GM19395 (cell line): Measurements from ENCODE around the gene MYCN.
"Not testable (repeated sequence)": the region's sequence is repeated elsewhere in the genome, so short reads cannot be mapped to it uniquely, and the experiment has no call there.

Experiments used
- ATAC-seq: cut with Tn5 transposase; IDR thresholded peaks from one replicate; pipeline ENCODE4 v1.9.1; 2021; ENCODE audit warnings: mild to moderate bottlenecking, moderate library complexity; ENCODE audit not compliant: unreplicated experiment

MYCN gene

GRCh38 chr2:15942711-15943345 lies 2.5 kb downstream of the MYCN start:
- ATAC-seq: no peak

DNA sequence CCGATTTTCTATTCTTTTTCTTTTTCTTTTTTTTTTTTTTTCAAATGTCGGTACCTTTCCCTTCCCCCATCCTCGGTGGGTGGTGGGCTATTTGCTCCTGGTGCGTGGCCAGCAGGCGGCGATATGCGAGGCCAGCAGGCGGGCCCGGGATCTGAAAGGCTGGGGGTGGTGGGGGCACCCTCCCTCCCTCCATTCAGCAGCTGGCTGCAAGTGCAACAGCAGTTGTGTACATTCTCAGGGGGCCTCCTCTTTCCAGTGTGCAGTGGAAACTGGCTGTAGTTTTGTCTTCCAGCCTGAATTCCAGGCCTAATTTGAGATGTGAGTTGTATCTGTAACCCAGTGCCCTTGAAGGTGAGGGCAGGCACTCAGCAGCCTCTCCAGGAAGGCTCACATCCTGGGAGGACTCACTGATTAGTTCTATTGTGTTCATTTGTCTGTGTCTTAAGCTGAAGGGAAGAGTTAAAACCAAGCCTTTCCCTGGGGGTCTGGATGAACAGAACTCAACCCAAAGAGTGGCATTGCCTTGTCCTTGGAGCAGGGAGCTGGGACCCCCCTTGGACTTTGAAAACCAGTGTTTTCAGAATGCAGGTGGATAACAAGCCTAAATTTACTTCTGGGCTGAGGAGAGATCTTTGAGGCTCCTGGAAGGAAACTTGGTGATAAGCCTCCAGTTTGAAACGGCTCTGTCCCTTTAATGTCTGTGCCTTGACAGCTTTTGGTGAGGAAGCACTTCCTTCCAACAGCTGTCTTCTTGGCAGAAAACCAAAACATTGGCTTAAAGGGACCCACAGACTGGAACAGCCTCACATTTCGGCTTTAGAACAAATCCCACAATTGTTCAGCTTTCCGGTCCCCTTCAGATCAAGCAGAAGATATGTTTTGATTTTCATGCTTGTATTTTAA lies 3.3 kb downstream of the MYCN start:
- ATAC-seq: no peak

GRCh38 chr2:15944325-15945017 lies 4.1 kb downstream of the MYCN start:
- ATAC-seq: no peak

GRCh38 chr2:15945909-15946705 lies 5.8 kb downstream of the MYCN start:
- no peak for ATAC-seq

GRCh38 chr2:15946983-15947382 lies 6.6 kb downstream of the MYCN start:
- no peak for ATAC-seq

DNA sequence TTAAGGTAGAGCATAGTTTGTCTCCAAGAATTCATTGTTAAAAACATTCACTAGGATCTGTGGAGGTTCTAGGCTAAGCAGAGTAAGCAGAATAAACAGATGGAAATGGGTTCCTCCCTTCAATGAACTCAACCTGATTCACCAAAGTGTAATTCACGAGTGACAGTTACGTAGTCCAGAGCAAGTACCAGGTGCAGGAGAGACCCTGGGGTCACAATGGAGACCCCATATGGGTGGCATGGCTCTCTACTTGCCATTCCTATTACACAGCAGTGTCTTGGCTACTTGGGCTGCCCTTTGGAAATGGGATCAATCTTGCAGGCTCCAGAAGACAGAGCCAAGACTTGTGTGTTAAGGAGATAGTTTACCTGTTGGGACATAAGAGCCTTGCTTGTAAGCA lies 7.1 kb downstream of the MYCN start:
- no peak for ATAC-seq

DNA sequence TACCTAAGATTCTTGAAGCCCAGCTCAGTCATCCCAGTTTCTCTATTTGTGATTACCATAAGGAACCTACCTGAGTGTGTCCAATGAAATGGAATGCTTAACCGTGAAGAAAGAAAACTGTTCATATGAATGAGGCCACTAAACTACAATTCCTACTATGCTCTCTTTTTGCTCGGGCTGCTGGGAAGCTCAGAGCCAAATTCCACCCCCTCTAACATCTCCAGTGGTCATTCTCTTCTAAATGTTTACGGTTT lies 8.3 kb downstream of the MYCN start:
- no peak for ATAC-seq

GRCh38 chr2:15949126-15949525 lies 8.8 kb downstream of the MYCN start:
- ATAC-seq: no peak

- no peak for ATAC-seq
Measured at GRCh38 chr2:15949551-15949950, 9.2 kb downstream of the MYCN start.

DNA sequence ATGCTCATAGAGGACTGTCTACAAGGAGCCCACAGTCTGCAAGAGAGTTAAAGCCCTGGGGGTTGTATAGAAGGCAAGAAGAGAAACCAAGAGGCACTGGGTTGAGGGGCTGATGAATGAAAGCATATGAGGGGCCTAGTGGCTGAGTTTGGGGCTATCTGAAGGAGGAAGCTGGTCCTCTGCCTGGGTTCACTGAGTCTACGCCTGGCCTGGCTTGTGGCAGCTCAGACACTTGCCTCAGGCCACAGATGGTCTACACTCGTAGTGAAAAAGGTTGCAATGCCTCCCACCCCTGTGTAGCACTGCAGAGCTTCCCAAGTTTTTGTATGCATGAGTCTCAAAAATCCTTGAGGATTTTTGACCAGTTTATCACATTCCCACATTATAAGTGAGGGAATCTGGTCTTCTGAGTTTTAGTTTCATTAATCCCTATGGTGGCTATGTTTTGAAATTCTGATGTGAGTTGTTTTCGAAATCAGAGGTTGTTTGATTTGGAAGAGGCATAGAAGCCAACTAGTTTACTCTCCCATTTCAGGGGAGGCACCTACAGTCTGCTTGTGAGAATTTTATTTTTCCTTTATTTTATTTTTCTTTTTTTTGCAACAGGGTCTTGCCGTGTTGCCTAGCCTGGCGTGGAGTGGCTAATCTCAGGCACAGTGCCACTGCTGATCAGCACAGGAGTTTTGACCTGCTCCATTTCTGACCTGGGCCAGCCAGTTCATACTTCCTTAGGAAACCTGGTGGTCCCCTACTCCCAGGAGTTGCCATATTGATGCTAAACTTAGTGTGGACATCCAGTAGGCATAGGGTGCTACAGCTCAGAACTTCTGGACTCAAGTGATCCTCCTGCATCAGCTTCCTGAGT lies 10.0 kb downstream of the MYCN start:
- no peak for ATAC-seq

DNA sequence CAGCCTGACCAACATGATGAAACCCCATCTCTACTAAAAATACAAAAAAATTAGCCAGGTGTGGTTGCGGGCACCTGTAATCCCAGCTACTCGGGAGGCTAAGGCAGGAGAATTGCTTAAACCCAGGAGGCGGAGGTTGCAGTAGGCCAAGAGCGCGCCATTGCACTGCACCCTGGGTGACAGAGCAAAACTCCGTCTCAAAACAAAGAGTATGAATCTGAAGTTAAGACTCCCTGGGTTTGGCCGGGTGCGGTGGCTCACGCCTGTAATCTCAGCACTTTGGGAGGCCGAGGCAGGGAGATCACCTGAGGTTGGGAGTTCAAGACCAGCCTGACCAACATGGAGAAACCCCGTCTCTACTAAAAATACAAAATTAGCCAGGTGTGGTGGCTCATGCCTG lies 11.6 kb downstream of the MYCN start:
- ATAC-seq: not testable (repeated sequence)

GRCh38 chr2:15952451-15953146 lies 12.2 kb downstream of the MYCN start:
- no peak for ATAC-seq

DNA sequence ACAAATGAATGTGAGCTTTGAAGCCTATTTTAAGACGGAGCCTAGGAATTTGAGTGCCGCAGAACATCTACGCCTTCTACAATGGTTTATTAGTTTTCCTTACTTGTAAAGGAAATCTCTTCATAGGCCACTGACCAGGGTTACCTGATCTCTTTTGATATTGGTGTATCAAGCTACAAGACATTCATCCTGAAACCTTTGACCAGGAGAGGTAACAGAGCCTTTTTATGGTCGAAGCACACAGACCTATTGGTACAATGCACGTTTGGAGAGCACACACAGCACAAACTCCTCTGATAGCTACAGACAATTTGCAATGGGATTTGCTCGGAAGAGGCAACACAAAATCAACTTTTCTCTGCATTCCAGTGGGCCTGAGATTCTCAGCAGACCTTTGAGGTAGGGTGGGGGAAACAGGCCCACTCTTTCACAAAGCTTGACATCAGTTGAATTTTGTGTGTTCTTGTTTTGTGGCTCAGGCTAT lies 12.8 kb downstream of the MYCN start:
- ATAC-seq: no peak

- no peak for ATAC-seq
Measured at GRCh38 chr2:15953891-15954680, 13.7 kb downstream of the MYCN start.

DNA sequence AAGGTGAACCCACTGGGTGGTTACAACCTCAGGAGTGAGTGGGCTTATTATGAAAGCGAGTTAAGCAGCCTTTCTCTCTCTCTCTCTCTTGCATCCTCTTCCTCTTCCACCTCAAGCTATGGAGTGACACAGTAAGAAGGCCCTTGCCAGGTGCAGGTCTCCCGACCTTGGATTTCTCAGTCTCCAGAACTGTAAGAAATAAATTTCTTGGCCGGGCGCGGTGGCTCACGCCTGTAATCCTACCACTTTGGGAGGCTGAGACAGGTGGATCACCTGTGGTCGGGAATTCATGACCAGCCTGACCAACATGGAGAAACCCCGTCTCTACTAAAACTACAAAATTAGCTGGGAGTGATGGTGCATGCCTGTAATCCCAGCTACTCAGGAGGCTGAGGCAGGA lies 14.4 kb downstream of the MYCN start:
- ATAC-seq: no peak

DNA sequence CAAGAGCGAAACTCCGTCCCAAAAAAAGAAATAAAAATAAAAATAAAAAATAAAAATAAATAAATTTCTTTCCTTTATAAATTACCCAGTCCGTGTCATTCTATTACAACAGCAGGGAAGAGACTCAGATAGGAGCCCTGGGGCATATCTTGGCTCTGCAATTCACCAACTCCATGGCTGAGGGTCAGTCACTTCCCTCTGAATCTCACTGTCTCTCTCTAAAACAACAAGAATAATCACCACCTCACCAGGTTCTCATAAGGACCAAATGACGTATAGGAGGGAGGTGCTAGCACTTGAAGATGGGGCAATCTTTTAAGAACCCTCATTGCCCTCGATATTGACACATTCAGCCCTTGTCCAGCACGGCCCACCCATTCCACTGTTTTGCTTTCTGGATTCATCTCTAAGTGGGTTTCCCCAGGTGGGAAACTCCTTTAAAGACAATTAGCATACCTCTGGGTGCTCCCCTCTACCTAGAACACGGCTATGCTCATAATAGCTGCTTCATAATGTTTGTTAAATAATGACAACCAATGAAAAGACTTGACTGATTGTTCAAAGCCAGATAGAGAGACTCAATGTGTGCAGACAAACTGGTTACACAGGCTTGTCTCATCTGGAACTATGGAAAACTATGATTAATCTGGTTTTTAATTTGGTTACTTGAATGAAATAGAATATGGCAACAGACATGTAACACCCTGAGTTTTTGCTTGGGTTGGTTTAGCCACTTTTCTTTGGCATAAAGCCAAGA lies 15.1 kb downstream of the MYCN start:
- no peak for ATAC-seq

DNA sequence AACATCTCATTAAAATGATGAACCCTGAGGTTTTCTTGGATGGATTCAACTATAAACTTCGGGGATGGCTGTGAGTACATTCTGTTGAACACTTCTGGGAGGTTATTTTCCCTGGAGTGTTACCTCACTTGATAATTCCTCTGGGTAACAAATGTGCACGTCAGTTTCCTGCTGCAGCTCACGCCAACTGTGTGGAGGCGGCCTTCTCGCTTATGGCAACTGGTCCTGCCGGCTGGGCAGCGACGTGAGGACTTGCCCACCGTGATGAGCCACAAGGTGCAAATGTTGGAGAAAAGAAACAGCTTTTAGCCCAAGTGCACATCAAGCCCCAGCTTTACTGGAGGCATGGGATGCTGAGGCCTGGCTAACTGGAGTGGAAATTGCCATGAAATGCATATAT lies 15.9 kb downstream of the MYCN start:
- no peak for ATAC-seq
